ENCODE data around the gene ANAPC2.

Gene ANAPC2

GRCh38 chr9:137126786-137127185 lies 61.6 kb downstream of the ANAPC2 start:
- DNase-seq (ENCODE audit: low read depth) = no peak

All from activated gamma-delta T cell treated with anti-CD3 and anti-CD28 coated beads, Interleukin-2, amount 50 U/mL, for 16 hours (primary cell).